Left forelimb (tissue), 1 donor: ENCODE data around the gene ANO4.

Experiments used
- DNase-seq: peaks from one replicate; pipeline ENCODE4 v3.0.0-alpha.2; 2018; ENCODE audit warnings: low spot score

The ANO4 gene

GRCh38 chr12:100808777-100809176, 14.2 kb downstream of the ANO4 start:
- no peak for DNase-seq

GRCh38 chr12:100820314-100820713, 25.7 kb downstream of the ANO4 start:
- DNase-seq = no peak

- DNase-seq = no peak
These were observed 29.4 kb downstream of the ANO4 start for GRCh38 chr12:100823963-100824362.

- no peak for DNase-seq
These were observed 29.9 kb downstream of the ANO4 start for GRCh38 chr12:100824476-100824875.

- no peak for DNase-seq
These were observed 31.7 kb downstream of the ANO4 start for GRCh38 chr12:100826323-100826722.

GRCh38 chr12:100827901-100828520, 33.4 kb downstream of the ANO4 start:
- DNase-seq = no peak

GRCh38 chr12:100830003-100830795, 35.6 kb downstream of the ANO4 start:
- no peak for DNase-seq

GRCh38 chr12:100833282-100833681, 38.7 kb downstream of the ANO4 start:
- DNase-seq = no peak

- no peak for DNase-seq
These were observed 46.2 kb downstream of the ANO4 start for GRCh38 chr12:100840748-100841147.

GRCh38 chr12:100842156-100842555, 47.6 kb downstream of the ANO4 start:
- DNase-seq = no peak

GRCh38 chr12:100843061-100843460, 48.5 kb downstream of the ANO4 start:
- DNase-seq = no peak

- no peak for DNase-seq
These were observed 50.5 kb downstream of the ANO4 start for GRCh38 chr12:100845095-100845494.

GRCh38 chr12:100851637-100852036, 57.1 kb downstream of the ANO4 start:
- DNase-seq = no peak

GRCh38 chr12:100857418-100857817, 62.8 kb downstream of the ANO4 start:
- no peak for DNase-seq

GRCh38 chr12:100857971-100858370, 63.4 kb downstream of the ANO4 start:
- DNase-seq = no peak

- no peak for DNase-seq
These were observed 64.1 kb downstream of the ANO4 start for GRCh38 chr12:100858656-100859055.

GRCh38 chr12:100859063-100859627, 64.6 kb downstream of the ANO4 start:
- no peak for DNase-seq

- DNase-seq = no peak
These were observed 66.0 kb downstream of the ANO4 start for GRCh38 chr12:100860611-100861010.

GRCh38 chr12:100862676-100863075, 68.1 kb downstream of the ANO4 start:
- DNase-seq = no peak

GRCh38 chr12:100864366-100864765, 69.8 kb downstream of the ANO4 start:
- no peak for DNase-seq

GRCh38 chr12:100867639-100868393, 73.2 kb downstream of the ANO4 start:
- no peak for DNase-seq

- no peak for DNase-seq
These were observed 73.9 kb downstream of the ANO4 start for GRCh38 chr12:100868487-100868886.
